Ascending aorta (tissue), 2 donors: ENCODE data around the gene TCF3. TPM values are rescaled to one million over a fixed set of nuclear protein-coding genes. Genes with fewer than 3 reads are reported as not detected.

Source experiments
- DNase-seq, 2 donors: peaks; one replicate each; pipeline ENCODE4 v3.0.0-alpha.2; 2019; ENCODE audit warnings: low spot score in 2 of 2
- H3K27ac ChIP-seq, 2 donors: fragments of 200-600 bp; sonication (generic); one replicate each; pipeline ENCODE4 v1.5.1; 2016 to 2017; ENCODE audit warnings: mild to moderate bottlenecking in 1 of 2
- H3K27me3 ChIP-seq: fragments of 200-600 bp; sonication (generic); one replicate; pipeline ENCODE4 v1.5.1; 2017
- H3K36me3 ChIP-seq, 2 donors: fragments of 200-600 bp; sonication (generic); one replicate each; pipeline ENCODE4 v1.5.1; 2016
- H3K4me1 ChIP-seq, 2 donors: fragments of 200-600 bp; sonication (generic); one replicate each; pipeline ENCODE4 v1.5.1; 2016 to 2017; ENCODE audit warnings: mild to moderate bottlenecking in 1 of 2
- H3K4me3 ChIP-seq, 2 donors: fragments of 200-600 bp; sonication (generic); one replicate each; pipeline ENCODE4 v1.5.1; 2016 to 2017; ENCODE audit warnings: mild to moderate bottlenecking in 1 of 2
- H3K9me3 ChIP-seq, 2 donors: fragments of 200-600 bp; sonication (generic); one replicate each; pipeline ENCODE4 v1.5.1; 2016
- intact Hi-C: fragments of 100-400 bp; cut with DNase I; formaldehyde crosslinking; loops from one replicate; pipeline ENCODE4 v1.15.1; 2023
- total RNA-seq: library from RNA; depleted of rRNA; stranded (reverse); fragments of >200 nt; gene quantifications from one replicate; pipeline ENCODE4 v1.1.0, GENCODE V29; 2016
- TF ChIP-seq, protein P1 (sequence below), 3 experiments: fragments of 200-600 bp in 2 of 3; fragments of 450-650 bp in 1 of 3; sonication (generic) in 2 of 3; IDR thresholded peaks; one replicate each; pipeline ENCODE4 v1.5.1; 2016 to 2019; ENCODE audit warnings: antibody characterized with exemption in 3 of 3, mild to moderate bottlenecking in 1 of 3, moderate library complexity in 1 of 3

Gene TCF3
- total RNA-seq, 1 donor from 2014 or later, result 209 TPM

DNA sequence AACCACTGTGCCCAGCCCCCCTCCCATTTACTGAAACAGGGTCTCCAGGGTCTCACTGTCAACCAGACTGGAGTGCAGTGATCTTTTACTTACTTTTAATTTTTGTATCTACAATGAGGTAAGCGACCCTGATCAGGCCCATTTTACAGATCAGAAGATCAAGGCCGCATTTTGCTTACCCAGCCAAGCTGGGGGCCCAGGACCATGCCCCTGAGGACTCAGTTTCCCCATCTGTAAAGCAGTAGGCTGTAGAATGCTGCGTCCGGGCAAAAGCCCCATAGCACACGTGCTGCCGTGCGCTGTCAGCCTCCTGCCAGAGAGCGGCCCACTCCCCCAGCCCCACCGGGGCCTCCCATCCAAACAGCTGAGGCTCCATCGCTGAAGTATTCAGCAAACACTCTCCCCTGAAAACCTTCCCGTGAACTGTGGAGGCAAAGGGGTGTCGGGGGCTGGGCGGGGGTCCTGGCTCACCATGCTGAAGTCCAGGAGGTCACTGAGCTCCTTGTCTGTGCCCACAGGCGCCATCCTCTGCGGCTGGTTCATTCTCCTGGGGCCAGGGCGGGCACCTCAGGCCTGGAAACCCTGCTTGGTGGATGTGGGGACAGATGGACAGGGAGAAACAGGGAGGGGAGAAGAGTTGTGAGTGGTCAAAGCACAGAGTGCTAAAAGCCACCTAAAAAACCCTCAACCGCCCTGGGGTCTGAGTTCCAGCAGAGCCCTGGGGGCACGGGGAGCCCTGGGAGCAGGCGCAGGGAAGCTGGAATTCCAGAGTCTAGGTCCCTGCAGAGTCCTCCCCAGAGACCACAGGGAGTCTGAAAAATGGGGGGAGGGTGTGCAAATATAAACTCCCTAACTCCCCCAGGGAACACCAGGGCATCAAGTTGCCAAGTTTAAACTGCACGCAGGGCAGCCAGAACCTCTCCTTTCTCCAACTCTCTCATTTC, 2.4 kb downstream of the TCF3 start:
- peak overlapping the region; percentile 16 to 40 for H3K27ac ChIP-seq
- no peak for DNase-seq
- no peaks in the 10 kb centered on the region for H3K9me3 ChIP-seq
- H3K27me3 ChIP-seq, result no peaks in the 10 kb centered on the region
- TF ChIP-seq, protein P1, sequence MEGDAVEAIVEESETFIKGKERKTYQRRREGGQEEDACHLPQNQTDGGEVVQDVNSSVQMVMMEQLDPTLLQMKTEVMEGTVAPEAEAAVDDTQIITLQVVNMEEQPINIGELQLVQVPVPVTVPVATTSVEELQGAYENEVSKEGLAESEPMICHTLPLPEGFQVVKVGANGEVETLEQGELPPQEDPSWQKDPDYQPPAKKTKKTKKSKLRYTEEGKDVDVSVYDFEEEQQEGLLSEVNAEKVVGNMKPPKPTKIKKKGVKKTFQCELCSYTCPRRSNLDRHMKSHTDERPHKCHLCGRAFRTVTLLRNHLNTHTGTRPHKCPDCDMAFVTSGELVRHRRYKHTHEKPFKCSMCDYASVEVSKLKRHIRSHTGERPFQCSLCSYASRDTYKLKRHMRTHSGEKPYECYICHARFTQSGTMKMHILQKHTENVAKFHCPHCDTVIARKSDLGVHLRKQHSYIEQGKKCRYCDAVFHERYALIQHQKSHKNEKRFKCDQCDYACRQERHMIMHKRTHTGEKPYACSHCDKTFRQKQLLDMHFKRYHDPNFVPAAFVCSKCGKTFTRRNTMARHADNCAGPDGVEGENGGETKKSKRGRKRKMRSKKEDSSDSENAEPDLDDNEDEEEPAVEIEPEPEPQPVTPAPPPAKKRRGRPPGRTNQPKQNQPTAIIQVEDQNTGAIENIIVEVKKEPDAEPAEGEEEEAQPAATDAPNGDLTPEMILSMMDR (IDR thresholded peaks at IDR 0.05), result no peak
- intact Hi-C loops, result no loop called here
- H3K4me1 ChIP-seq, result peaks cover 0 to 14% of the 10 kb centered on the region in 2 donors
- H3K36me3 ChIP-seq, result peaks cover 2 to 14% of the 10 kb centered on the region in 2 donors
- H3K4me3 ChIP-seq, result peak overlapping the region in 1 of 2 donors; percentile 98

DNA sequence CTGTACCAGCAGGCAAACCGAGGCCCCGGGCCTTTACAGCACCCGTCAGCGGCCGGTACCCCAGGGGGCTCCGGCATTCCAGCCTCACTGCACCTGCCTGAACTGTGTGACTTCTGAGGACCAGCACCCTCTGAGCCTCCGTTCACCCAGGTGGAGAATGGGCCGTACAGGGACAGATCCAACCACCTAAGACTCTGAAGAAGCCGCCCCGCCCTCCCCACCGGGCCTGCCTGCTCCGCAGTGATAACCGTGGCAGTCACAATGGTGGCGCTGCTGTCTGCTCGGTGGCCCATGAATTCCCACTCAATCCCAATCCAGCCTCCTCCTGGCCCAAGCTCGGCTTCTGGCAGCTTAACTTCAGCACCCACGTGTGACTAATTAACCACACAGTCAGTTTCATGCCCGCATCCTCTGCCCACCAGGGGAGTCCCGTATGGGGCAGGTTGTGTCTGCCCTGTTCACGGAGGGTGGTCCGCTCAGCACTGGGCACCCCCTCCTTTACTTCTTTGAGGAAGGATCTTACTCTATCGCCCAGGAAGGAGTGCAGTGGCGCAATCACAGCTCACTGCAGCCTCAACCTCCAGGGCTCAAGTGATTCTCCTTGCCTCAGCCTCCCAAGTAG, 3.4 kb downstream of the TCF3 start:
- no peak overlapping the region for H3K27ac ChIP-seq
- TF ChIP-seq, protein P1 (IDR thresholded peaks at IDR 0.05), result no peak
- no peak for DNase-seq
- H3K4me1 ChIP-seq, result peaks cover 0 to 14% of the 10 kb centered on the region in 2 donors
- H3K4me3 ChIP-seq, result no peak overlapping the region
- peaks cover 2 to 22% of the 10 kb centered on the region in 2 donors for H3K36me3 ChIP-seq
- H3K9me3 ChIP-seq, result no peaks in the 10 kb centered on the region
- H3K27me3 ChIP-seq, result no peaks in the 10 kb centered on the region
- intact Hi-C loops, result no loop called here

DNA sequence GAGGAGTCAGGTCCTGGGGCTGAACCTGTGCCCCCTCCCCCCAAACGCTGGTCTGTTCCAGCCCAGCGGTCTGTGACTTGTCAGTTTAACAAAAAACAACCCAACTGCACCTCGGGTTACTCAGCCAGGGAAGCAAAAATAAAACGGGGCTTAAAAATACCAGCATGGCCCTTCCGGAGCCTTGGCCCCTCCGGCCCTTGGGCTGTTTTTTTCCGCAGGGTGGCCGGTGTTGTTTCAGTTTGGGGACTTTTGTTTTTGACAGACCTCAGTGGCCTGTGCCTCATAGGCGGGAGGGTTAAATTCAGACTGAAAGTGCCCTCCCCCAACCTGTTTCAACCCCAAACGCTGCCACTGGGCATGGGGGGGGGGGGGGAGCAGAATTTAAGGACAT, 4.0 kb downstream of the TCF3 start:
- no peak overlapping the region for H3K27ac ChIP-seq
- intact Hi-C loops, result no loop called here
- DNase-seq, result no peak
- no peak overlapping the region for H3K4me3 ChIP-seq
- no peaks in the 10 kb centered on the region for H3K9me3 ChIP-seq
- no peaks in the 10 kb centered on the region for H3K27me3 ChIP-seq
- TF ChIP-seq, protein P1 (IDR thresholded peaks at IDR 0.05), result no peak
- peaks cover 2 to 26% of the 10 kb centered on the region in 2 donors for H3K36me3 ChIP-seq
- peaks cover 0 to 14% of the 10 kb centered on the region in 2 donors for H3K4me1 ChIP-seq

DNA sequence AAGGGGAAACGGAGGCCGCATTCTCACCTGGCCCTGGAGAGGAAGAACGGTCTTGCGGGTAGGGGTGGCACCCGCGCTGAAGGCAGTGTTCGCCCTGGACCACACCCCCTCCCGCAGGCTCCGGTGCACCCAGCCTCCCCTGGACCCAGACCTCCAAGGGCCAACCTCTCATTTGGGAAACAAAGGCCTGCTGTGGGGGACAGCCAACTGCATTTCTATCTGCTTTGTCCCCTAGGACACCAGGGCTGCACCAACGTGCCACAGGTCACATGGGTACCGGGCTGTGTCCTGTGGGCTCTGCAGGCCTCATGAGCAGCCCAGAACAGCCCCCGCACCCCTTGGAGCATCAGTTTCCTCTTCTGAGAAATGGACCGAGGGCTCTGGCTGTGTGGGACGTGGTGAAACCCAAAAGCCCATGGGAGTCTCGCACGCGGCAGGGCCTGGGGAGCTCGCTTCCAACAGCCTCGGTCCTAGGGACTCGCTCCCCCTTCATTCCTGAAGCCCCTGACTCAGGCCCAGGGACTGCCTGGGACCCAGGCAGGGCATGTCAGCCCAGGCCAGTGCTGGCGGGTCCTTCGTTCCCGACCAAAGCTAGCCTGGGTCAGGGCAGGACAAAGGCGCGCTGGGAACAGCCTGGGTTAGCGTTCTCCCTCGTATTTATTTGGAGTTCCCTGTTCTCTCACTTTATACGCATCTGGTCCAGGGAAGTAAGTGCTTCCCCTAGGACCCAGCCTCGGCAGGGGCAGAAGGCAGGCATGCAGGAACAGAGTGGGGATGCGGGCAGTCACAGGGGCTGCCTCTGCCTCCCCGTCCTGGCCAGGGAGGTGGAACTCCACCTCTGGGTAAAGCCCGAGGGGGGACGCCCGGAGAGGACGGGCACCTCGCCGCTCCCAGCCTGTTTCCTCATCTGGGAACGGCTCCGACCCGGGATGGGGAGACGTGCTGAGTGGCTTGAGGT, 4.6 kb downstream of the TCF3 start:
- peaks cover 0 to 14% of the 10 kb centered on the region in 2 donors for H3K4me1 ChIP-seq
- H3K27me3 ChIP-seq, result no peaks in the 10 kb centered on the region
- no peak overlapping the region for H3K27ac ChIP-seq
- H3K9me3 ChIP-seq, result no peaks in the 10 kb centered on the region
- DNase-seq, result no peak
- TF ChIP-seq, protein P1 (IDR thresholded peaks at IDR 0.05), result no peak
- intact Hi-C loops, result no loop called here
- H3K4me3 ChIP-seq, result no peak overlapping the region
- H3K36me3 ChIP-seq, result peaks cover 8 to 28% of the 10 kb centered on the region in 2 donors
